K562 (cell line): ENCODE measurements around the gene SSR4. TPM values are rescaled to one million over a fixed set of nuclear protein-coding genes. Genes with fewer than 3 reads are reported as not detected.
"Not testable (repeated sequence)": the region's sequence is repeated elsewhere in the genome, so short reads cannot be mapped to it uniquely, and the experiment has no call there.

ENCODE experiments used
- ATAC-seq: fragments of 200-7000 bp; cut with Tn5 transposase; 3 replicates; pipeline ENCODE4 v1.9.1; 2020; ENCODE audit warnings: moderate library complexity
- BruUV-seq: library from RNA; stranded (reverse); fragments of 400-500 nt; replicated peaks from 2 replicates; lab custom pipeline; 2021; lab: Mats Ljungman, UMichigan
- CTCF ChIA-PET: fragments of 300-600 bp; formaldehyde crosslinking; extraction: SDS; loops from one replicate; lab custom pipeline; 2021; ENCODE audit warnings: low intra/inter-chr PET ratio; lab: Yijun Ruan, JAX
- POLR2A ChIA-PET: fragments of 300-600, 350-650 bp; sonication (Branson Sonifier 250); formaldehyde crosslinking; extraction: SDS; loops from one replicate; lab custom pipeline; 2021; ENCODE audit warnings: antibody characterized with exemption, inconsistent platforms; lab: Yijun Ruan, JAX
- DNase-seq, 4 experiments: peaks; one replicate each; pipeline versions ENCODE4 v3.0.0 to v3.0.0-alpha.2; 2011 to 2018; ENCODE audit warnings: low spot score in 3 of 4, mixed read lengths in 3 of 4; ENCODE audit errors: extremely low read depth in 1 of 4
- FAIRE-seq: peaks from 2 replicates; lab custom pipeline; 2011; peaks lifted over from hg19 to GRCh38; lab: Jason Lieb, UNC
- H2AFZ ChIP-seq: 2 replicates; pipeline ENCODE4 v1.6.0; 2011; ENCODE audit warnings: low read depth, low read length, control low read depth, inconsistent platforms
- H3K27ac ChIP-seq: fragments of 200-600 bp; 3 replicates; pipeline ENCODE4 v1.8.0; 2011; ENCODE audit warnings: low read depth, mild to moderate bottlenecking, control low read depth, inconsistent platforms, low read length, moderate library complexity, mixed read lengths; ENCODE audit errors: extremely low read depth
- H3K27me3 ChIP-seq, 2 experiments: fragments of 300-600 bp in 1 of 2; 2 replicates in 1 of 2; 3 replicates in 1 of 2; pipeline versions ENCODE4 v1.6.0 to v1.8.0; 2011; ENCODE audit warnings: inconsistent platforms in 2 of 2, low read length in 2 of 2, mild to moderate bottlenecking in 1 of 2, mixed read lengths in 1 of 2, moderate library complexity in 1 of 2; ENCODE audit not compliant: control insufficient read depth in 2 of 2, insufficient read depth in 2 of 2
- H3K36me3 ChIP-seq: fragments of 300-600 bp; 3 replicates; pipeline ENCODE4 v1.8.0; 2011; ENCODE audit warnings: mild to moderate bottlenecking, low read length, inconsistent platforms; ENCODE audit not compliant: control insufficient read depth, insufficient read depth
- H3K4me1 ChIP-seq, 2 experiments: fragments of 200-600 bp in 1 of 2; replicated peaks in 1 of 2; 2 replicates in 1 of 2; 3 replicates in 1 of 2; pipeline versions ENCODE4 v1.5.1 to v1.8.0; 2011; ENCODE audit warnings: inconsistent platforms in 2 of 2, low read length in 2 of 2, mild to moderate bottlenecking in 1 of 2, mixed read lengths in 1 of 2, moderate library complexity in 1 of 2; ENCODE audit not compliant: control insufficient read depth in 2 of 2, insufficient read depth in 2 of 2
- H3K4me2 ChIP-seq: 2 replicates; pipeline ENCODE4 v1.6.1; 2011; ENCODE audit warnings: low read length, control low read depth, inconsistent platforms, mixed read lengths; ENCODE audit not compliant: insufficient read depth
- H3K4me3 ChIP-seq: fragments of 200-600 bp; sonication (generic), shearing (Covaris generic); 2 replicates; pipeline ENCODE4 v1.5.1; 2016; ENCODE audit warnings: control low read depth, inconsistent platforms
- H3K79me2 ChIP-seq: fragments of 200-600 bp; 3 replicates; pipeline ENCODE4 v1.8.0; 2011; ENCODE audit warnings: low read length, inconsistent platforms; ENCODE audit not compliant: control insufficient read depth, insufficient read depth
- H3K9ac ChIP-seq, 2 experiments: 2 replicates each; pipeline versions ENCODE4 v1.6.0 to v1.6.1; 2011; ENCODE audit warnings: low read depth in 2 of 2, low read length in 2 of 2, control low read depth in 1 of 2, inconsistent platforms in 1 of 2, mild to moderate bottlenecking in 1 of 2, mixed read lengths in 1 of 2; ENCODE audit not compliant: insufficient read depth in 1 of 2
- H3K9me1 ChIP-seq: one replicate; pipeline ENCODE4 v1.6.0; 2011; ENCODE audit warnings: inconsistent platforms, mild to moderate bottlenecking, low read length, moderate library complexity; ENCODE audit not compliant: control insufficient read depth, insufficient read depth
- H3K9me3 ChIP-seq: replicated peaks from 2 replicates; pipeline ENCODE4 v1.5.1; 2011; ENCODE audit warnings: low read depth, low read length, inconsistent platforms; ENCODE audit not compliant: control insufficient read depth, insufficient read depth
- H4K20me1 ChIP-seq: replicated peaks from 2 replicates; pipeline ENCODE4 v1.6.1; 2011; ENCODE audit warnings: low read length, inconsistent platforms, mixed read lengths; ENCODE audit not compliant: control insufficient read depth, insufficient read depth
- RFX1 ChIP-seq: fragments of 450-650 bp; IDR thresholded peaks from 2 replicates; pipeline ENCODE4 v1.6.1; 2016; ENCODE audit warnings: mild to moderate bottlenecking, moderate library complexity
- WGBS: fragments of 100-300 bp; shearing (Covaris generic); methylation state at CpG from one replicate; pipeline ENCODE4 v1.1.6; 2016; ENCODE audit warnings: low coverage, mixed read lengths; ENCODE audit not compliant: insufficient coverage; ENCODE audit errors: missing lambda C conversion rate; 5-methylcytosine and 5-hydroxymethylcytosine counted together
- in situ Hi-C: fragments of 300-500 bp; cut with MboI; formaldehyde crosslinking; loops from 4 replicates; pipeline ENCODE4 v1.15.0; 2018; ENCODE audit warnings: inconsistent platforms, mixed read lengths
- intact Hi-C: fragments of 100-400 bp; cut with micrococcal nuclease; formaldehyde crosslinking; loops from 2 replicates; pipeline ENCODE4 v1.14.2; 2022
- polyA plus RNA-seq, 8 experiments: library from polyadenylated mRNA; depleted of rRNA in 4 of 8; stranded (reverse) in 5 of 8; unstranded in 3 of 8; fragments of >200 nt; fragmentation: Nextera tagmentation in 2 of 8; fragmentation: Illumina TruSeq in 1 of 8; extraction: Ambion mirVana in 2 of 8; extraction: Trizol in 1 of 8; gene quantifications; 2 replicates each; pipeline versions ENCODE4 v1.2.1 to v1.2.3, GENCODE V29; 2011 to 2014; ENCODE audit warnings: inconsistent platforms in 1 of 8, missing spikeins in 1 of 8
- total RNA-seq, 7 experiments: library from RNA; depleted of rRNA in 6 of 7; stranded (reverse); fragments of >200 nt in 6 of 7; fragmentation: Illumina TruSeq in 2 of 7; extraction: Trizol in 2 of 7; gene quantifications; 2 replicates each; pipeline versions ENCODE4 v1.2.1 to v1.2.3, GENCODE V29; 2011 to 2021; ENCODE audit warnings: low replicate concordance in 1 of 7

The SSR4 gene
- total and polyA plus RNA-seq, 9 of the 15 experiments (the other 6 are each of a cell fraction or from before 2014, with no cell fraction given): 146 to 492 (median 272) TPM

- peak; percentile 56; the same call in 1 of the 2 replicates for TF ChIP-seq RFX1
These were observed 22.6 kb downstream of the SSR4 start (continued) for GRCh38 chrX:153816831-153817690.

DNA sequence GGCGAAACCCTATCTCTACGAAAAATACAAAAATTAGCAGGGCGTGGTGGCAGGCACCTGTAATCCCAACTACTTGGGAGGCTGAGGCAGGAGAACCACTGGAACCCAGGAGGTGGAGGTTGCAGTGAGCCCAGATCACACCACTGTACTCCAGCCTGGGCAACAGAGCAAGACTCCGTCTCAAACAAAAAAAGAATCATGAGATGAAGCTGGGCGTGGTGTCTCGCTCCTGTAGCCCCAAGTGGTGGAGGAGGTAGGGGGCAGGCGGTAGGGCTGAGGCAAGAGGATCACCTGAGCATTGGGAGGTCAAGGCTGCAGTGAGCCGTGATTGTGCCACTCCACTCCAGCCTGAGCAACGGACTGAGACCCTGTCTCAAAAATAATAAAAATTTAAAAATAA, 23.6 kb downstream of the SSR4 start:
- DNase-seq, H3K4me2 ChIP-seq, H3K36me3 ChIP-seq, BruUV-seq, H3K27me3 ChIP-seq, intact Hi-C loops, CTCF ChIA-PET, H3K79me2 ChIP-seq, H2AFZ ChIP-seq, H4K20me1 ChIP-seq, FAIRE-seq, H3K27ac ChIP-seq, ATAC-seq, H3K9me3 ChIP-seq, H3K9me1 ChIP-seq, H3K4me3 ChIP-seq, H3K9ac ChIP-seq: not testable (repeated sequence)
- H3K4me1 ChIP-seq: peaks cover 5 to 18% of the 10 kb centered on the region in 2 experiments; a peak in 4 of 5 replicates
- POLR2A ChIA-PET: interaction anchor here (0.6 kb wide), 1 partner anchor 14 kb away, joined by 3 read pairs; no protein-coding TSS in a partner anchor
- WGBS: 77% methylated on average over 9 of the region's 9 CpGs
- in situ Hi-C loops: loop anchor here (5.0 kb wide), 1 partner anchor 321 kb away; no protein-coding TSS in a partner anchor
